Fibroblast of lung (primary cell): ENCODE data around the gene OR10X1. TPM values are rescaled to one million over a fixed set of nuclear protein-coding genes. Genes with fewer than 3 reads are reported as not detected.

Source experiments
- DNase-seq, 2 donors: peaks; one replicate each; pipeline versions ENCODE4 v3.0.0 to v3.0.0-alpha.2; 2010; ENCODE audit warnings: low read depth in 2 of 2
- H2AFZ ChIP-seq: 2 replicates; pipeline ENCODE4 v1.5.1; 2012; ENCODE audit warnings: low read length, control low read depth, inconsistent platforms
- H3K27ac ChIP-seq: 2 replicates; pipeline ENCODE4 v1.5.1; 2011; ENCODE audit warnings: low read length, control low read depth; ENCODE audit not compliant: insufficient read depth
- H3K27me3 ChIP-seq: 2 replicates; pipeline ENCODE4 v1.5.1; 2011; ENCODE audit warnings: mild to moderate bottlenecking, low read length; ENCODE audit not compliant: control insufficient read depth, insufficient read depth
- H3K36me3 ChIP-seq: 2 replicates; pipeline ENCODE4 v1.5.1; 2011; ENCODE audit warnings: low read length; ENCODE audit not compliant: control insufficient read depth, insufficient read depth
- H3K4me1 ChIP-seq: 2 replicates; pipeline ENCODE4 v1.5.1; 2011; ENCODE audit warnings: low read length; ENCODE audit not compliant: control insufficient read depth, insufficient read depth; ENCODE audit errors: extremely low read depth
- H3K4me2 ChIP-seq: 2 replicates; pipeline ENCODE4 v1.5.1; 2011; ENCODE audit warnings: low read length, control low read depth; ENCODE audit not compliant: insufficient read depth; ENCODE audit errors: extremely low read depth
- H3K4me3 ChIP-seq, 4 experiments: fragments of 200-600 bp in 1 of 4; sonication (generic) in 1 of 4; replicated peaks in 1 of 4; 2 replicates each; pipeline ENCODE4 v1.5.1; 2011 to 2016; ENCODE audit warnings: low read length in 4 of 4, low read depth in 3 of 4, mild to moderate bottlenecking in 3 of 4, control low read depth in 2 of 4, inconsistent platforms in 1 of 4, mixed read lengths in 1 of 4; ENCODE audit not compliant: insufficient read depth in 1 of 4; ENCODE audit errors: control extremely low read depth in 1 of 4
- H3K79me2 ChIP-seq: 2 replicates; pipeline ENCODE4 v1.5.1; 2012; ENCODE audit warnings: mild to moderate bottlenecking, low read length, inconsistent platforms; ENCODE audit not compliant: control insufficient read depth, insufficient read depth
- H3K9ac ChIP-seq: 2 replicates; pipeline ENCODE4 v1.5.1; 2011; ENCODE audit warnings: mild to moderate bottlenecking, low read length, control low read depth; ENCODE audit not compliant: insufficient read depth
- H3K9me3 ChIP-seq: 2 replicates; pipeline ENCODE4 v1.5.1; 2012; ENCODE audit warnings: low read depth, low read length; ENCODE audit not compliant: control insufficient read depth, insufficient read depth
- H4K20me1 ChIP-seq: 2 replicates; pipeline ENCODE4 v1.5.1; 2011; ENCODE audit warnings: low read length; ENCODE audit not compliant: control insufficient read depth, insufficient read depth; ENCODE audit errors: extremely low read depth
- EZH2 ChIP-seq: IDR thresholded peaks from 2 replicates; pipeline ENCODE4 v1.5.1; 2012; ENCODE audit warnings: low read length, control low read depth, mild to moderate bottlenecking; ENCODE audit errors: missing control alignments
- polyA plus RNA-seq, 2 donors: library from polyadenylated mRNA; depleted of rRNA in 1 of 2; stranded (reverse) in 1 of 2; unstranded in 1 of 2; fragments of >200 nt; gene quantifications; 2 replicates each; pipeline ENCODE4 v1.2.1, GENCODE V29; 2011 to 2012; ENCODE audit warnings: missing spikeins in 1 of 2
- total RNA-seq: library from RNA; depleted of rRNA; stranded (reverse); fragments of >200 nt; gene quantifications from 2 replicates; pipeline ENCODE4 v1.2.1, GENCODE V29; 2014
- TF ChIP-seq, protein P1 (sequence below), 2 donors: IDR thresholded peaks in 1 of 2; conservative IDR thresholded peaks in 1 of 2; 1 replicate in 1 of 2; 2 replicates in 1 of 2; pipeline ENCODE4 v1.5.1; 2011 to 2012; ENCODE audit warnings: low read length in 2 of 2, control low read depth in 1 of 2, inconsistent platforms in 1 of 2, low read depth in 1 of 2, mild to moderate bottlenecking in 1 of 2

OR10X1 gene
- total and polyA plus RNA-seq, 2 donors (not counting 1 experiment from before 2014, with no cell fraction given), result not detected

DNA sequence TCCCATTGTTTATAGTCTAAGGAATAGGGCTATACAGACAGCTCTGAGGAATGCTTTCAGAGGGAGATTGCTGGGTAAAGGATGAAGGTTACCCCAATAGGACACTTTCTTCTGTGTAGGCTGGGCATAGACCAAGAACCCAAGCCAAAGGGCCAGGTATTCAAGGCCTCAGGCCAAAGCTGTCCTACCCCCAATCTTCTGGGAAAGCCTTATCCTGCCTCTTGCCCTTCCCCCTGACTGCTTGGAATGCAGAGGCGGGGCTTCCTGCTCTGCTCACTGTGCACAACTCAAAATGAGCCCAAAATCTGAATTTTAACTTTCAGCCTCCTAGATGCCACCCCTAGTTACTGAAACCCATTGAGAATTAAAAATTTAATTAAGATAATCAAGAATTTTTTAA, 27.6 kb upstream of the OR10X1 start:
- H2AFZ ChIP-seq, result no peak overlapping the region
- TF ChIP-seq, protein P1, sequence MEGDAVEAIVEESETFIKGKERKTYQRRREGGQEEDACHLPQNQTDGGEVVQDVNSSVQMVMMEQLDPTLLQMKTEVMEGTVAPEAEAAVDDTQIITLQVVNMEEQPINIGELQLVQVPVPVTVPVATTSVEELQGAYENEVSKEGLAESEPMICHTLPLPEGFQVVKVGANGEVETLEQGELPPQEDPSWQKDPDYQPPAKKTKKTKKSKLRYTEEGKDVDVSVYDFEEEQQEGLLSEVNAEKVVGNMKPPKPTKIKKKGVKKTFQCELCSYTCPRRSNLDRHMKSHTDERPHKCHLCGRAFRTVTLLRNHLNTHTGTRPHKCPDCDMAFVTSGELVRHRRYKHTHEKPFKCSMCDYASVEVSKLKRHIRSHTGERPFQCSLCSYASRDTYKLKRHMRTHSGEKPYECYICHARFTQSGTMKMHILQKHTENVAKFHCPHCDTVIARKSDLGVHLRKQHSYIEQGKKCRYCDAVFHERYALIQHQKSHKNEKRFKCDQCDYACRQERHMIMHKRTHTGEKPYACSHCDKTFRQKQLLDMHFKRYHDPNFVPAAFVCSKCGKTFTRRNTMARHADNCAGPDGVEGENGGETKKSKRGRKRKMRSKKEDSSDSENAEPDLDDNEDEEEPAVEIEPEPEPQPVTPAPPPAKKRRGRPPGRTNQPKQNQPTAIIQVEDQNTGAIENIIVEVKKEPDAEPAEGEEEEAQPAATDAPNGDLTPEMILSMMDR (conservative IDR thresholded peaks at IDR 0.05 in 1 of 2, IDR thresholded peaks at IDR 0.05 in 1 of 2; ENCODE audit: low read depth in 1 of 2, low read length in 2 of 2), result no peak
- TF ChIP-seq EZH2, result no peak
- no peaks in the 10 kb centered on the region for H3K36me3 ChIP-seq
- no peak for DNase-seq
- H3K4me2 ChIP-seq, result no peak overlapping the region
- no peak overlapping the region for H3K27ac ChIP-seq
- H3K79me2 ChIP-seq, result no peaks in the 10 kb centered on the region
- no peak overlapping the region for H3K4me3 ChIP-seq
- no peak overlapping the region for H3K9ac ChIP-seq
- no peaks in the 10 kb centered on the region for H3K4me1 ChIP-seq
- H3K9me3 ChIP-seq, result no peaks in the 10 kb centered on the region
- H3K27me3 ChIP-seq, result no peaks in the 10 kb centered on the region
- H4K20me1 ChIP-seq, result no peaks in the 10 kb centered on the region

DNA sequence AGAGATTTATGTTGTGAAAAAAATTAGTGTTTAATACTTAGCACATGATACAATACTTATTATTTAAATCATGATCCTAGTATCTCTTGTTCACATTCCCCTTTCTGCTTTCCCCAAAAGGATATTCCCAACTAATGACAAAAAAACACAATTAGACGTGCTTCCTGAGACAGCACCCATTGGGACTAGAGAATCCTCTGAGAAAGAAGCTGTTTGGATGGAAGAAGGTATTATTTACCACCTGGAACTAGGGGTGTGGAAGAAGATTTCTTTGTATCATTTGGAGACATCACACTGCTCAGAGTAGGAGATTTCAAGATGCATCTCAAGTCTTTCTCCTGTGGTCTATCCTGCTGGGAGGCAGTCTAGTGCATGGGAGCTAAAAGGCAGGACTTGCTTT, 25.3 kb upstream of the OR10X1 start, which contains the start of gene OR10Z1:
TSS of gene OR10Z1 (plus strand) at position 301 of the 400 bp plus-strand sequence. CDS start 1,171 bp downstream, outside the sequence.
- Histone ChIP-seq H3K9ac (no peak within 1 kb of the TSS), H3K4me1 (no peaks in the 10 kb centered on the region), H3K79me2 (no peaks in the 10 kb centered on the region), H3K4me2 (no peak within 1 kb of the TSS), H3K36me3 (no peaks in the 10 kb centered on the region), H3K27me3 (no peaks in the 10 kb centered on the region), H2AFZ (no peak within 1 kb of the TSS), H3K9me3 (no peaks in the 10 kb centered on the region), H3K27ac (no peak within 1 kb of the TSS), H3K4me3 (no peak within 1 kb of the TSS), H4K20me1 (no peaks in the 10 kb centered on the region)
- TF ChIP-seq, protein P1 (conservative IDR thresholded peaks at IDR 0.05 in 1 of 2, IDR thresholded peaks at IDR 0.05 in 1 of 2; ENCODE audit: low read depth in 1 of 2, low read length in 2 of 2), result no peak
- TF ChIP-seq EZH2, result no peak
- DNase-seq, result no peak

DNA sequence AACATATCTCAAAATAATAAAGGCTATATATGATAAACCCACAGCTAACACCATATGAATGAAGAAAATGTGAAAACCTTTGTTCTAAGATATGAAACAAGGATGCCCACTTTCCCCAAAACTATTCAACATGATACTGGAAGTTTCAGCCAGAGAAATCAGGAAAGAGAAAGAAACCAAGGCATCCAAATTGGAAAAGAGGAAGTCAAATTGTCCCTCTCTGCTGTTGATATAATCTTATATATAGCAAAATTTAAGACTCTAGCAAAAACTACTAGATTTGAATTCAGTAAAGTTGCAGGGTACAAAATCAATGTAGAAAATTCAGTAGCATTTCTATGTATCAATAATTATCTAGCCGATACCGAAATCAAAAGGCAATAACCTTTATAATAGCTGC, 21.0 kb upstream of the OR10X1 start:
- no peak for DNase-seq
- H3K36me3 ChIP-seq, result no peaks in the 10 kb centered on the region
- no peak overlapping the region for H3K9ac ChIP-seq
- no peak overlapping the region for H3K27ac ChIP-seq
- TF ChIP-seq EZH2, result no peak
- TF ChIP-seq, protein P1 (conservative IDR thresholded peaks at IDR 0.05 in 1 of 2, IDR thresholded peaks at IDR 0.05 in 1 of 2; ENCODE audit: low read depth in 1 of 2, low read length in 2 of 2), result no peak
- no peaks in the 10 kb centered on the region for H4K20me1 ChIP-seq
- H3K79me2 ChIP-seq, result no peaks in the 10 kb centered on the region
- H2AFZ ChIP-seq, result no peak overlapping the region
- H3K9me3 ChIP-seq, result no peaks in the 10 kb centered on the region
- no peaks in the 10 kb centered on the region for H3K4me1 ChIP-seq
- H3K4me3 ChIP-seq, result no peak overlapping the region
- H3K4me2 ChIP-seq, result no peak overlapping the region
- no peaks in the 10 kb centered on the region for H3K27me3 ChIP-seq
